H1 (cell line): ENCODE data around the gene MMEL1.

Source experiments
- ASH2L ChIP-seq: fragments of 200-600, 300-600 bp; sonication (generic); IDR thresholded peaks from one replicate; pipeline ENCODE4 v1.7.1; 2017; ENCODE audit warnings: low read length
- BRCA1 ChIP-seq: IDR thresholded peaks from 2 replicates; pipeline ENCODE4 v1.6.1; 2012; ENCODE audit warnings: low read depth, low read length, improper control_type of control experiment
- CBX5 ChIP-seq: fragments of 300-800, 300-1000 bp; sonication (generic); IDR thresholded peaks from 2 replicates; pipeline ENCODE4 v1.7.1; 2016; ENCODE audit warnings: antibody characterized with exemption, low read length, low read depth
- EGR1 ChIP-seq: IDR thresholded peaks from 2 replicates; pipeline ENCODE4 v1.6.1; 2011; ENCODE audit warnings: low read depth, low read length, borderline replicate concordance
- EP300 ChIP-seq, 2 experiments: IDR thresholded peaks; 1 replicate in 1 of 2; 2 replicates in 1 of 2; pipeline ENCODE4 v1.6.1; 2011 to 2012; ENCODE audit warnings: low read depth in 2 of 2, low read length in 2 of 2, mild to moderate bottlenecking in 2 of 2, borderline replicate concordance in 1 of 2, inconsistent platforms in 1 of 2, moderate library complexity in 1 of 2
- EZH2 ChIP-seq: fragments of 200-600 bp; sonication (generic); IDR thresholded peaks from 2 replicates; pipeline ENCODE4 v1.7.1; 2012; ENCODE audit warnings: low read depth, mild to moderate bottlenecking, moderate library complexity, low read length, inconsistent platforms; ENCODE audit not compliant: severe bottlenecking
- JUN ChIP-seq: IDR thresholded peaks from 2 replicates; pipeline ENCODE4 v1.6.1; 2011; ENCODE audit warnings: low read depth, mild to moderate bottlenecking, improper control_type of control experiment, low read length
- JUND ChIP-seq: IDR thresholded peaks from 2 replicates; pipeline ENCODE4 v1.6.1; 2011; ENCODE audit warnings: mild to moderate bottlenecking, improper control_type of control experiment, low read length
- POLR2A ChIP-seq, 2 experiments: IDR thresholded peaks; 1 replicate in 1 of 2; 2 replicates in 1 of 2; pipeline ENCODE4 v1.6.1; 2011; ENCODE audit warnings: low read depth in 2 of 2, low read length in 2 of 2, mild to moderate bottlenecking in 2 of 2; ENCODE audit errors: control extremely low read depth in 1 of 2
- RFX5 ChIP-seq: IDR thresholded peaks from 2 replicates; pipeline ENCODE4 v1.6.1; 2011; ENCODE audit warnings: low read depth, low read length, improper control_type of control experiment, borderline replicate concordance
- TAF1 ChIP-seq: IDR thresholded peaks from 2 replicates; pipeline ENCODE4 v1.6.1; 2011; ENCODE audit warnings: mild to moderate bottlenecking, low read depth, low read length
- ZNF274 ChIP-seq: IDR thresholded peaks from 2 replicates; pipeline ENCODE4 v1.7.0; 2012; ENCODE audit warnings: low read length, borderline replicate concordance; ENCODE audit errors: extremely low read depth
- TF ChIP-seq, protein P1 (sequence below), 3 experiments: IDR thresholded peaks; 1 replicate in 2 of 3; 2 replicates in 1 of 3; pipeline versions ENCODE4 v1.5.1 to v1.6.1; 2011; ENCODE audit warnings: low read length in 3 of 3, mild to moderate bottlenecking in 3 of 3, inconsistent platforms in 2 of 3, low read depth in 1 of 3, moderate library complexity in 1 of 3; ENCODE audit not compliant: insufficient read depth in 1 of 3; ENCODE audit errors: control extremely low read depth in 1 of 3

GRCh38 chr1:2642560-2643413, 10.0 kb upstream of the MMEL1 start:
- TF ChIP-seq JUN = no peak
- TF ChIP-seq, protein P1, sequence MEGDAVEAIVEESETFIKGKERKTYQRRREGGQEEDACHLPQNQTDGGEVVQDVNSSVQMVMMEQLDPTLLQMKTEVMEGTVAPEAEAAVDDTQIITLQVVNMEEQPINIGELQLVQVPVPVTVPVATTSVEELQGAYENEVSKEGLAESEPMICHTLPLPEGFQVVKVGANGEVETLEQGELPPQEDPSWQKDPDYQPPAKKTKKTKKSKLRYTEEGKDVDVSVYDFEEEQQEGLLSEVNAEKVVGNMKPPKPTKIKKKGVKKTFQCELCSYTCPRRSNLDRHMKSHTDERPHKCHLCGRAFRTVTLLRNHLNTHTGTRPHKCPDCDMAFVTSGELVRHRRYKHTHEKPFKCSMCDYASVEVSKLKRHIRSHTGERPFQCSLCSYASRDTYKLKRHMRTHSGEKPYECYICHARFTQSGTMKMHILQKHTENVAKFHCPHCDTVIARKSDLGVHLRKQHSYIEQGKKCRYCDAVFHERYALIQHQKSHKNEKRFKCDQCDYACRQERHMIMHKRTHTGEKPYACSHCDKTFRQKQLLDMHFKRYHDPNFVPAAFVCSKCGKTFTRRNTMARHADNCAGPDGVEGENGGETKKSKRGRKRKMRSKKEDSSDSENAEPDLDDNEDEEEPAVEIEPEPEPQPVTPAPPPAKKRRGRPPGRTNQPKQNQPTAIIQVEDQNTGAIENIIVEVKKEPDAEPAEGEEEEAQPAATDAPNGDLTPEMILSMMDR (IDR thresholded peaks at IDR 0.05; ENCODE audit: control extremely low read depth in 1 of 3, insufficient read depth in 1 of 3, low read depth in 1 of 3, low read length in 3 of 3) = no peak
- TF ChIP-seq BRCA1 = no peak
- peak in 1 of 2 experiments; percentile 60; a peak in 1 of 3 replicates for TF ChIP-seq POLR2A (IDR thresholded peaks at IDR 0.05; ENCODE audit: control extremely low read depth in 1 of 2, low read depth in 2 of 2, low read length in 2 of 2)
- no peak for TF ChIP-seq TAF1
- TF ChIP-seq JUND = no peak
- no peak for TF ChIP-seq ASH2L
- no peak for TF ChIP-seq ZNF274
- peak in 1 of 2 experiments; percentile 72; a peak in 1 of 3 replicates for TF ChIP-seq EP300 (IDR thresholded peaks at IDR 0.05; ENCODE audit: borderline replicate concordance in 1 of 2, low read depth in 2 of 2, low read length in 2 of 2)
- peak; percentile 22 for TF ChIP-seq EZH2
- no peak for TF ChIP-seq RFX5
- TF ChIP-seq CBX5 = no peak
- no peak for TF ChIP-seq EGR1
